Right lobe of liver (tissue), 4 donors: ENCODE data around the gene KANK3.

Experiments
- CTCF ChIP-seq, 4 donors: fragments of 200-600 bp in 3 of 4; fragments of 450-650 bp in 1 of 4; IDR thresholded peaks; one replicate each; pipeline versions ENCODE4 v1.5.1 to v1.8.0; 2016 to 2022; ENCODE audit warnings: antibody characterized with exemption in 4 of 4, mild to moderate bottlenecking in 2 of 4
- POLR2A ChIP-seq: fragments of 450-650 bp; IDR thresholded peaks from one replicate; pipeline ENCODE4 v1.6.1; 2017; ENCODE audit warnings: antibody characterized with exemption, mild to moderate bottlenecking
- donor health status: DM: no; HTN: no; CAD: no.
- donor health status: DM: no; HTN: no; CAD: no.
- donor health status: DM: no; HTN: yes; CAD: no.

DNA sequence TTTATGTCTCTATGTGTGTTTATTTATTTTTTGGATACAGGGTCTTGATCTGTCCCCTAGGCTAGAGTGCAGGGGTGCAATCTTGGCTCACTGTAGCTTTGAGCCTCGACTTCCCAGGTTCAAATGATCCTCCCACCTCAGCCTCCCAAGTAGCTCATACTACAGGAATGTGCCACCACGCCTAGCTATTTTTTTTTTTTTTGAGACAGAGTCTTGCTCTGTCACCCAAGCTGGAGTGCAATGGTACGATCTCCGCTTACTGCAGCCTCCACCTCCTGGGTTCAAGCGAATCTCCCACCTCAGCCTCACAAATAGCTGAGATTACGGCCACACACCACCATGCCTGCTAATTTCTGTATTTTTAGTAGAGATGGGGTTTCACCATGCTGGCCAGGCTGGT lies 15.9 kb upstream of the KANK3 start:
- TF ChIP-seq CTCF (IDR thresholded peaks at IDR 0.05) = no peak
- no peak for TF ChIP-seq POLR2A
